GM12865 (cell line): ENCODE results near the gene TP53AIP1.

Experiments used
- DNase-seq: peaks from one replicate; pipeline ENCODE4 v3.0.0; 2010; ENCODE audit warnings: low read depth
- H3K4me3 ChIP-seq: 2 replicates; pipeline ENCODE4 v1.5.1; 2011; ENCODE audit warnings: mild to moderate bottlenecking, low read depth, low read length, control low read depth
- TF ChIP-seq, protein P1 (sequence below): IDR thresholded peaks from 2 replicates; pipeline ENCODE4 v1.5.1; 2011; ENCODE audit warnings: low read length, control low read depth, low read depth, inconsistent platforms; ENCODE audit not compliant: insufficient read depth; ENCODE audit errors: missing control alignments

TP53AIP1 gene

GRCh38 chr11:128888034-128888985 lies 54.4 kb downstream of the TP53AIP1 start:
- TF ChIP-seq, protein P1, sequence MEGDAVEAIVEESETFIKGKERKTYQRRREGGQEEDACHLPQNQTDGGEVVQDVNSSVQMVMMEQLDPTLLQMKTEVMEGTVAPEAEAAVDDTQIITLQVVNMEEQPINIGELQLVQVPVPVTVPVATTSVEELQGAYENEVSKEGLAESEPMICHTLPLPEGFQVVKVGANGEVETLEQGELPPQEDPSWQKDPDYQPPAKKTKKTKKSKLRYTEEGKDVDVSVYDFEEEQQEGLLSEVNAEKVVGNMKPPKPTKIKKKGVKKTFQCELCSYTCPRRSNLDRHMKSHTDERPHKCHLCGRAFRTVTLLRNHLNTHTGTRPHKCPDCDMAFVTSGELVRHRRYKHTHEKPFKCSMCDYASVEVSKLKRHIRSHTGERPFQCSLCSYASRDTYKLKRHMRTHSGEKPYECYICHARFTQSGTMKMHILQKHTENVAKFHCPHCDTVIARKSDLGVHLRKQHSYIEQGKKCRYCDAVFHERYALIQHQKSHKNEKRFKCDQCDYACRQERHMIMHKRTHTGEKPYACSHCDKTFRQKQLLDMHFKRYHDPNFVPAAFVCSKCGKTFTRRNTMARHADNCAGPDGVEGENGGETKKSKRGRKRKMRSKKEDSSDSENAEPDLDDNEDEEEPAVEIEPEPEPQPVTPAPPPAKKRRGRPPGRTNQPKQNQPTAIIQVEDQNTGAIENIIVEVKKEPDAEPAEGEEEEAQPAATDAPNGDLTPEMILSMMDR = no peak
- no peak overlapping the region for H3K4me3 ChIP-seq
- DNase-seq = no peak

GRCh38 chr11:128886406-128887124 lies 56.1 kb downstream of the TP53AIP1 start:
- no peak for DNase-seq
- H3K4me3 ChIP-seq = no peak overlapping the region
- TF ChIP-seq, protein P1 = no peak
